B cell (primary cell): Measurements from ENCODE around the gene ARV1.

Source experiments
- CTCF ChIP-seq: fragments of 200-600 bp; IDR thresholded peaks from one replicate; pipeline ENCODE4 v1.8.0; 2022; ENCODE audit warnings: antibody characterized with exemption, mild to moderate bottlenecking
- EZH2 ChIP-seq: IDR thresholded peaks from 2 replicates; pipeline ENCODE4 v1.6.1; 2012; ENCODE audit warnings: borderline replicate concordance, low read depth, mild to moderate bottlenecking, moderate library complexity, low read length; ENCODE audit not compliant: insufficient read depth, poor library complexity, severe bottlenecking

GRCh38 chr1:231020139-231020601, 41.3 kb downstream of the ARV1 start:
- TF ChIP-seq EZH2 (no peak), CTCF (no peak)
